ENCODE measurements around the gene PPARA.

Gene PPARA

DNA sequence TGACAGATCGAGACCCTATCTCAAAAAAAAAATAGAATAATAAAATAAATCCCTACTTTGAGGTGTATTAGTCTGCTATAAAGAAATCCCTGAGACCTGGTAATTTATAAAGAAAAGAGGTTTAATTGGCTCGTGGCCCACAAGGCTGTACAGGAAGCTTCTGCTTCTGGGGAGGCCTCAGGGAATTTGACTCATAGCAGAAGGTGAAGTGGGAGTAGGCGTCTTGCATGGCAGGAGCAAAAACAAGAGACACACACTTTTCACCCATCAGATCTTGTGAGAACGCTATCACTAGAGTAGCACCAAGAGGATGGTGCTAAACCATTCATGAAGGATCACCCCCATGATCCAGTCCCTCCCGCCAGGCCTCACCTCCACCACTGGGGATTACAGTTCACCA is 70.6 kb downstream of the PPARA start:
- DNase-seq, result no peak

DNA sequence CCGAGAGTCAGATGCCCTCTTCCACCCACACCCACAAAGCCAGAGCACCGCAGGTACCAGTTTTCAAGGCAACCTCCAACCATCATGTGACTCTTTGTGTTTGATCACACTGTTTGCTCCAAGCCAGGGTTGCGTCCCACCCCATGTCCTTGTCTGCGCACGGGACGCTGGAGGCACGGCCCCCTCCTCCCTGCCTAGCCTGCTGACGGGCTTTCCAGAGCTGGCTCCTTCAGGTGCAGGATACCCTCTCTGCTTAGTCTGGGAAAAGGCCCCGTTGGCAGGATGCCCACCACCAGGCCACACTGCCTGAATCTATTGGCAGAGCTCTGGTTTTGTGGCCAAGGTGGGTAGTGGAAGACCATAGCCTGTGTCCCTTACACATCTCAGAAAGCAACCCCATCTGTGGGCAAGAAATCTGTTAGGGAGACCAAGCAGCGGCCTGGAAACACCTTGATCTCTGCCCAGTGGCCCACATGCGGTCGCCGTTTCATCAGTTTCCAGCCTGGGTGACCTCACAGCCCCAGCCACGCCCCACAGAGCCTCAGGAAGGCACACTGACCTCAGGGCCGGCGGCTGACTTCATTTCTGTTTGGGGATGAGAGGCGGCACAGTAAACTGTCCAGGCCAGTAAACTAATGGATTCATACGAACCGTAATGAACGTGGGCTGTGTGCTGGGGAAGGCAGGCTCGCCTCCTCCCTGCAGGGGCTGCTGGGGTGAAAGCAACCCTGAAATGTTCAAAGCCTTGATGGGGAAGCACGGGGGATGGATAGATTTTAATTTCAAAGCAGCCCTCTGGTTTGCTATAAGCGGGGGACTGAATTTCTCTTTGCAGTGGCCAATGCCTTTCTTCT is 73.9 kb downstream of the PPARA start:
- DNase-seq, result no peak

DNA sequence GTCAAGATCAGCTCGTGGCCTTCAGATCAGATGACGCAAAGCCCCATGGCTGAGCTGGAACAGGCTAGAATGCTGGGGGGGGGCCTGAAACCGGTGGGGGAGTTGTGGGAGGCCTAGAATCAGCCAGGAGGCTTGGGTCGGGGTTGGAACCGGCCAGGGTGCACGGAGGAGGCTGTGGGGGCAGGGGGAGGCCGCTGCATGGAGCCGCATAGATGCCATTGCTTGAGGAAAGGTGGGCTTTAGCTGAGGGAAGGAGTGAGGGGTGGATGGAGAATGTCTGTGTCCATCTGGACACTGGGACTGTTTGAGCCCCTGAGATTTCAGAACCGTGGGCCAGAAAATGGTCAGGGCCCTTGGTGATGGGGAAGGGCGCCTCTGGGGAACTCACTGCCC is 74.6 kb downstream of the PPARA start:
- no peak for DNase-seq

GRCh38 chr22:46225631-46226030 is 75.3 kb downstream of the PPARA start:
- no peak for DNase-seq

- no peak for DNase-seq
These were observed 76.3 kb downstream of the PPARA start for GRCh38 chr22:46226577-46226976.

DNA sequence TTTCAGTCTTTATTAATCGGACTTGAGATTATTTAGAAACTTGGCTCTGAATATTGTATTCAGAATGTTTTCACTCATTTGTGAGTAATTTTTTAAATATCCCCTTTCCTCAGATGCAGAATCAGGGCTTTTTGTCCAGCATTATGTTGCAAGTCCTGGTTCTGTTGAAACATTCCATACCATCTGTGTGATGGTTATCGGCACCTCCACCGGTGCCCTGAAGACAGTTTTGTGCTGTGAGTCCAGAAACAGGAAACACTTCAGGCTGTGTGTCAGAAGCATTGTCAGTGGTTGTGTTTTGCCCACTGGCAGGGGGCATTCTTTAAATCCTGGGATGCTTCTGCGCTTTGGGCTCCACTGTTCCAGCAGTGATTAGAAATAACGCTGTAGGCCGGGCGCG is 79.4 kb downstream of the PPARA start:
- DNase-seq, result no peak

- DNase-seq, result no peak
These were observed 80.1 kb downstream of the PPARA start for GRCh38 chr22:46230262-46230901.

GRCh38 chr22:46233231-46233630 is 82.9 kb downstream of the PPARA start:
- no peak for DNase-seq

DNA sequence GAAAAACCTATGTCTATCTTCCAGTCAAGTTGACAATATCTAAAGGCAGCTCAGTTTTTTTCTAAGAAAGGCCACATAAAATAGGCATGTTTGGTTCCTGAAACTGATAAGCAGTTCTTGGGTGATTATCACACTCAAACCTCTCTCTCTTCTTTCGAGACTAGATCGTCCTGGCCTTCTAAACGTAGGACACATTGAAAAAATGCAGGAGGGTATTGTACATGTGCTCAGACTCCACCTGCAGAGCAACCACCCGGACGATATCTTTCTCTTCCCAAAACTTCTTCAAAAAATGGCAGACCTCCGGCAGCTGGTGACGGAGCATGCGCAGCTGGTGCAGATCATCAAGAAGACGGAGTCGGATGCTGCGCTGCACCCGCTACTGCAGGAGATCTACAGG is 84.6 kb downstream of the PPARA start:
- DNase-seq, result no peak

DNA sequence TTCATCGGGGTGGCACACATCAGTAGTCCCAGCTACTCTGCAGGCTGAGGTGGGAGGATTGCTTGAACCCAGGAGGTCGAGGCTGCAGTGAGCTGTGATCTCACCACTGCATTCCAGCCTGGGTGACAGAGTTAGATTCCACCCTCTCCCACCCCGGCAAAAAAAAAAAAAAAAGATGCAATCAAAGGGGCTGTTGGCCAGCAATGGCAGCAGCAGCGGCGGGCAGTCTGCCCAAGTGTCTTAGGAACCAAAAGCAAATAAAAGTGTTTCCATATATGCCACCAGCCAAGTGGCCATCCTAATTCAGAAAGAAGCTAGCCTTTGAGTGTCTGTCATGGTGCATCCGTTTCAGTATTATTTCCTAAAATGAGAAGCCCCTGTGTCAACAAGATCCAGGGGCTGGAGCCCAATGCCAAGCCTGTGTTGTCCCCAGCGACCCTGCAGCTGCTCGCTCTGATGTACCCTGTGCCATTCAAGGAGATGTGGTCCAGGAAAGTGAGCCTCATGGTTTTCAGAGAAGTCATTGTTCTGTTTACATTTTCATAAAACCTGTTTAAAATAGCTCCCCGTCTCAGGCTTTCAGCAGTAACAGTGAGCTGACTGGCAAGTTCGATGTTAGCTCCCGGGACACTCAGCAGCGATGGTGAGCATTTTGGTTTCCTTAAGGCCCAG is 87.3 kb downstream of the PPARA start:
- no peak for DNase-seq

DNA sequence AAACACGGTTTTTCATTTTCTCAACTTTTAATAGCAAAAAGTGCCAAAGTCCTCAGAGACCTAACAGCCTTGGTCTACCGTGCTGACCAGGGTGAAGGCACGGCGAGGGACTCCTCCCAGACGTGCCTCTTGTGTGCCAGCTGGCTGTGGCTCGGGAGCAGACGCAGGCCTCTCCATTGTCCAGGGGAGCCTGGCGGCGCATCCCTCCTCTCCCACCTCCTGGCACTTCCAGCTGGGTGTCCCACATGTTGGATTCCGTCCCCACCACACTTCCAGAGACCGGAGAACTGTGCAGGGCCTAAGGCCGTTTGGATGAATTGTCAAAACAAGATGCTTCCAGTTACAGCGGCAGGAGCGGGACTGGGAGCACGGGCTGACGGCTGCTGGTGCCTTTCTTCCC is 88.2 kb downstream of the PPARA start:
- no peak for DNase-seq

GRCh38 chr22:46239261-46240048 is 89.1 kb downstream of the PPARA start:
- no peak for DNase-seq

GRCh38 chr22:46240073-46240472 is 89.7 kb downstream of the PPARA start:
- no peak for DNase-seq

DNA sequence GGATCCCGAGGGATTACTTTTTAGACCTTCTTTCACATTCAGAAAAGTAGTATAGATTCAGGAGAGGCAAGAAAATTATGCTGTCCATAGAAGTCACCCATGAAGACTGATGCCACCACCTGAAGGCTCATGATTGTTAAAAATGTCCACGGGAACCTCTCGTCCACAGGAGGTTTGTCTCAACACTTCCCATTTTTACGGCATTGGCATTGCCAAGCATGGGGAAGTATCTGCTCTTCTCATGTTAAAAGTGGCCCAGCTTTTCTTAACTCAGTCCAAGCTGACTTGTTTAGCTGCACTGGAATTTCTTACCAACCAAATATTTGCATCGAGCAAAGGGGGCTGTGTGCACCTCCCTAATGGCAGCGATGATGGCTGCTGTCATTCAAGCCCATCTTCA is 90.2 kb downstream of the PPARA start:
- no peak for DNase-seq

- DNase-seq, result no peak
These were observed 90.6 kb downstream of the PPARA start for GRCh38 chr22:46240907-46241306.

- no peak for DNase-seq
These were observed 91.2 kb downstream of the PPARA start for GRCh38 chr22:46241396-46242007.

- DNase-seq, result no peak
These were observed 91.8 kb downstream of the PPARA start for GRCh38 chr22:46242076-46242475.

- no peak for DNase-seq
These were observed 94.4 kb downstream of the PPARA start for GRCh38 chr22:46244771-46245170.

GRCh38 chr22:46245511-46245910 is 95.2 kb downstream of the PPARA start:
- no peak for DNase-seq

DNA sequence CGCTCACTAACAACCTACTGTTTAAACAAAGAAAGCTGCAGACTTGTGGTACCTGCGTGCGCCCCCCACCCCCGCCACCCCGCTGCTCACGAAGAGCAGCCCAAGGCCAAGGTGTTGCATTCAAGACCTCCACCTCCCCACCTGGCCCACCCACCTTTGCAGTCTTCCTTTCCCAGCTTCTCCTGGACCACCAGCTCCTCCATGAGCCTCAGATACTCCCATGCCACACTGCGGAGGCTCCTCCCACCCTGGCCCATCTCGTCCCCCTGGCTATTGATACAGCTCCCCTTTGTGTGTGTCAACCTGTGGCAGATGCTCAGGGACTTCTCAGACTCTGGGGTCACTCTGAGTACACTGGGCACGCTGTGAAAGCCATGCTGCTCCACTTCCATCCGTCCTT is 95.9 kb downstream of the PPARA start:
- no peak for DNase-seq

- DNase-seq, result no peak
These were observed 97.2 kb downstream of the PPARA start for GRCh38 chr22:46247443-46247975.

DNA sequence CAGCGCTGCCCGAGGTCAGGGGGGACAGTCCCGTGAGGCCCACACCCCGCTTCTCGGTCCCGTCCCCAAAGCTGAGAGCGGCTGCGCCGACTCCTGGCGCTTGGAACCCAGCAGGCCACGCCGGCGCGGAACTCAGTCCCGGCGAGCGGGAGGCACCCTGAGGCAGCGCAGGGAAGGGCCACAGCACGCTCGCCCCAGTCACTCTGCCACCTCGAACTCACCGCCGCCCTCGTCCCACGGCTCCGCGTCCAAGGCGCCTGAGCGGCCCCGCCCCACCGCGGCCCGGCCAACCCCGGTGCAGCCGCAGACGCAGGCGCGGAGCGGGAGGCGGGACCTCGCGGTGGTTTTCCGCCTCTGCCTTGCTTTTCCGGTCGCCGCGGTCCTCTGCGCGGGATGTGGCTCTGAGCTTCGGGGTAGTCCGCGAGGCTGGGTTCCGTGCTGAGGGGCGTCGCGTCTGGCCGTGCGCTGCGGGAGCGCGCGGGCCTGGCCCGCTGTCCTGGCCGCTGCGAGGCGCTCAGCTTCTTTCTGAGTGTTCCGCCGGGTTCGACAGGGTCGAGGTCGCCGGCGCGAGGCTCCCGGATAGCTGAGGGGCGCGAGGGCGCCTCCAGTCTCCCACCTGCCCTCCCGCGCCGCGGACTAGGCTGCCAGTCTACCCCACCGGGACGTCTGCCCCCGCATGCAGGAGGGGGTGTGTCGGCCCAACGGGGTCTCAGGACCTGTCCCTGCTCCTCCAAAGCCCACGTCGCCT is 99.9 kb downstream of the PPARA start, which contains the start of gene CDPF1:
TSS of gene CDPF1 (minus strand) at position 259 of the 748 bp plus-strand sequence. CDS start 2,009 bp downstream, outside the sequence.
- DNase-seq, result peak; percentile 95
